Esophagus muscularis mucosa (tissue), 4 donors: ENCODE measurements around the gene ZNRF2.

ENCODE experiments used
- CTCF ChIP-seq, 3 experiments: fragments of 200-600 bp in 2 of 3; fragments of 450-650 bp in 1 of 3; sonication (generic) in 2 of 3; IDR thresholded peaks; one replicate each; pipeline ENCODE4 v1.5.1; 2017 to 2019; ENCODE audit warnings: antibody characterized with exemption in 3 of 3, mild to moderate bottlenecking in 2 of 3, moderate library complexity in 1 of 3
- EP300 ChIP-seq: sonication (generic); formaldehyde crosslinking; IDR thresholded peaks from one replicate; pipeline ENCODE4 v1.6.1; 2017; ENCODE audit warnings: antibody characterized with exemption
- POLR2A ChIP-seq: fragments of 450-650 bp; IDR thresholded peaks from one replicate; pipeline ENCODE4 v1.6.1; 2017; ENCODE audit warnings: antibody characterized with exemption, moderate library complexity, mild to moderate bottlenecking, low read depth
- POLR2AphosphoS5 ChIP-seq, 2 donors: sonication (generic); formaldehyde crosslinking; IDR thresholded peaks; one replicate each; pipeline ENCODE4 v1.6.1; 2017; ENCODE audit warnings: antibody characterized with exemption in 2 of 2

- TF ChIP-seq CTCF (IDR thresholded peaks at IDR 0.05) = no peak
- no peak for TF ChIP-seq EP300
- TF ChIP-seq POLR2A = no peak
- TF ChIP-seq POLR2AphosphoS5 (IDR thresholded peaks at IDR 0.05) = no peak
Measured at GRCh38 chr7:30252885-30253795, 31.3 kb upstream of the ZNRF2 start.
